ENCODE data around the gene COQ9.
A peak's percentile ranks its signal among the peaks of the same experiment; 100 is the strongest.

COQ9 gene

DNA sequence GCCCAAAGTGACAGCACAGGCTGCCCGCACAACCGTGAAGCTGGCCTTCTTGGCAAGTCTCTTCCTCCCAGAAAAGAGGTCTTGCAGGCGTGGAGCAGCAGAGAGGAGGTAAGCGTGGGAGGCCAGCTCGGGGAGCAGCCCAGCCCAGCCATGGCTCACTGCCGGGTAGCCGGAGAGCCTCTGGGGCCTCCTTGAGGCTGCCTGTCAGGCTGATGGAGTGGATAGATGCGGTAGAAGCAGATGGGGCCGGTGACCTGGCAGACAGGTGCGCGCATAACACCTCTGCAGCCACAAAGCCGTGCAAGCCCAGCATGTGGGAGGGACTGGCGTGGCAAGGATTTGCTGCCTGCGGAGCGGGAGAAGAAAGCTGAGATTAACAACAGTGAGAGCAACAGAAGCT is 56.1 kb downstream of the COQ9 start:
- no peak overlapping the region for H3K4me3 ChIP-seq (replicated peaks in 1 of 2; ENCODE audit: low read depth in 2 of 2, low read length in 2 of 2)
- peak in 1 of 2 donors; percentile 21 for DNase-seq (ENCODE audit: low read depth in 2 of 2)
- TF ChIP-seq, protein P1, sequence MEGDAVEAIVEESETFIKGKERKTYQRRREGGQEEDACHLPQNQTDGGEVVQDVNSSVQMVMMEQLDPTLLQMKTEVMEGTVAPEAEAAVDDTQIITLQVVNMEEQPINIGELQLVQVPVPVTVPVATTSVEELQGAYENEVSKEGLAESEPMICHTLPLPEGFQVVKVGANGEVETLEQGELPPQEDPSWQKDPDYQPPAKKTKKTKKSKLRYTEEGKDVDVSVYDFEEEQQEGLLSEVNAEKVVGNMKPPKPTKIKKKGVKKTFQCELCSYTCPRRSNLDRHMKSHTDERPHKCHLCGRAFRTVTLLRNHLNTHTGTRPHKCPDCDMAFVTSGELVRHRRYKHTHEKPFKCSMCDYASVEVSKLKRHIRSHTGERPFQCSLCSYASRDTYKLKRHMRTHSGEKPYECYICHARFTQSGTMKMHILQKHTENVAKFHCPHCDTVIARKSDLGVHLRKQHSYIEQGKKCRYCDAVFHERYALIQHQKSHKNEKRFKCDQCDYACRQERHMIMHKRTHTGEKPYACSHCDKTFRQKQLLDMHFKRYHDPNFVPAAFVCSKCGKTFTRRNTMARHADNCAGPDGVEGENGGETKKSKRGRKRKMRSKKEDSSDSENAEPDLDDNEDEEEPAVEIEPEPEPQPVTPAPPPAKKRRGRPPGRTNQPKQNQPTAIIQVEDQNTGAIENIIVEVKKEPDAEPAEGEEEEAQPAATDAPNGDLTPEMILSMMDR (IDR thresholded peaks at IDR 0.05; ENCODE audit: low read depth, low read length) = no peak

DNA sequence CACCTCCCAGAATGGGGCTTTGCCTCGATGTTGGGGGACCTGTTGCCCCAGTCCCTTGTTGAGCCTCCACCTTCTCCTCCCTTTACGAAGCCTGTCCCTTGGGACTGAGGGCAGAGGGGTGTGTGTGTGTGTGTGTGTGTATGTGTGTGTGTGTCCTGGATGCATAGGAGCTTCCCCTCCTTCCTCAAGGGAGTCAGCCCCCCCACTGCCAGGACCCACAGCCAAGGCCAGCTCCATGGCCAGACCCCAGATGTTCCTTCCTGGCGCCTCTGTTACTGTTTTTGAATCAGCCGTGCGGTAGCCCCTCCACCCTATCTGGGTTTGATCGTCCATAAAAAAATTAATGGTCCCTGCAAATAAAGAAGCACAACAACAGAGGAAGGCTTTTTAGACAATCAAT is 56.7 kb downstream of the COQ9 start:
- TF ChIP-seq, protein P1 (IDR thresholded peaks at IDR 0.05; ENCODE audit: low read depth, low read length) = no peak
- H3K4me3 ChIP-seq (replicated peaks in 1 of 2; ENCODE audit: low read depth in 2 of 2, low read length in 2 of 2) = no peak overlapping the region
- no peak for DNase-seq (ENCODE audit: low read depth in 2 of 2)

DNA sequence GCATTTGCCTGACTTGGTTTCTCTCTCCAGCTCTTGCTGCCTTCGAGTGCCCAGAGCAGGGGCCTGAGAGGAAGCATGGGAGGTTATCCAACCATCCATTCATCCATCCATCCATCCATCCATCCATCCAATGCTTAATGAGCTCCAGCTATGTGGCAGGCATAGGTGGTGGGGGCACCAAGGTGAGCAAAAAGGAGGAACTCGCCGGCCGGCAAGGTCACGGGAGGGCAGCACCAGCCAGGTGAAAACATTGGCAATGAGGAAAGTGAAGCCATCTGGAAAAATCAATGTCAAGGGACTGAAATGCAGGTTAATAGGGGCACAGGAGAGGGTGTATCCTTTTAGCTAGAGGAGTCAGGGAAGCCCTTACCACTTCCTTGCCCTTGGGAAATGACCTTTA is 57.2 kb downstream of the COQ9 start:
- no peak overlapping the region for H3K4me3 ChIP-seq (replicated peaks in 1 of 2; ENCODE audit: low read depth in 2 of 2, low read length in 2 of 2)
- DNase-seq (ENCODE audit: low read depth in 2 of 2) = no peak
- TF ChIP-seq, protein P1 (IDR thresholded peaks at IDR 0.05; ENCODE audit: low read depth, low read length) = no peak

DNA sequence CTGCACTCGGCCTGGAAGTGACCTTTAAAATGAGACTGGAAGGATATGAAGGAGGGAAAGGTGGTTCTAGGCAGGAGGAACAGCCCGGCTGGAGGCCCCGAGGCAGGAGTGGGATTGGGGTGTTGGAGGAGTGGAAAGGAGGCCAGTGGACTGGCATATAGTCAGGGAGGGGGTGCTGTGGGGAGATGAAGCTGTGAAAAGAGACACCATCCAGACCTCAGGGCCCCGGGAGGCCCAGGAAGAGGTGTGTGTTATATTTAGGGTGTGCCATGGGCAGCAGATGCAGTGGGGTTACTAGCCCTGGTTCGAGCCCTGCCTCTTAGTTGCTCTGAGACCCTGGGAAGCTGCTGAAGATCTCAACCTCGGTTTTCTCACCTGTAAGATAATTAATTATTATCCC is 57.9 kb downstream of the COQ9 start:
- DNase-seq (ENCODE audit: low read depth in 2 of 2) = no peak
- TF ChIP-seq, protein P1 (IDR thresholded peaks at IDR 0.05; ENCODE audit: low read depth, low read length) = no peak

DNA sequence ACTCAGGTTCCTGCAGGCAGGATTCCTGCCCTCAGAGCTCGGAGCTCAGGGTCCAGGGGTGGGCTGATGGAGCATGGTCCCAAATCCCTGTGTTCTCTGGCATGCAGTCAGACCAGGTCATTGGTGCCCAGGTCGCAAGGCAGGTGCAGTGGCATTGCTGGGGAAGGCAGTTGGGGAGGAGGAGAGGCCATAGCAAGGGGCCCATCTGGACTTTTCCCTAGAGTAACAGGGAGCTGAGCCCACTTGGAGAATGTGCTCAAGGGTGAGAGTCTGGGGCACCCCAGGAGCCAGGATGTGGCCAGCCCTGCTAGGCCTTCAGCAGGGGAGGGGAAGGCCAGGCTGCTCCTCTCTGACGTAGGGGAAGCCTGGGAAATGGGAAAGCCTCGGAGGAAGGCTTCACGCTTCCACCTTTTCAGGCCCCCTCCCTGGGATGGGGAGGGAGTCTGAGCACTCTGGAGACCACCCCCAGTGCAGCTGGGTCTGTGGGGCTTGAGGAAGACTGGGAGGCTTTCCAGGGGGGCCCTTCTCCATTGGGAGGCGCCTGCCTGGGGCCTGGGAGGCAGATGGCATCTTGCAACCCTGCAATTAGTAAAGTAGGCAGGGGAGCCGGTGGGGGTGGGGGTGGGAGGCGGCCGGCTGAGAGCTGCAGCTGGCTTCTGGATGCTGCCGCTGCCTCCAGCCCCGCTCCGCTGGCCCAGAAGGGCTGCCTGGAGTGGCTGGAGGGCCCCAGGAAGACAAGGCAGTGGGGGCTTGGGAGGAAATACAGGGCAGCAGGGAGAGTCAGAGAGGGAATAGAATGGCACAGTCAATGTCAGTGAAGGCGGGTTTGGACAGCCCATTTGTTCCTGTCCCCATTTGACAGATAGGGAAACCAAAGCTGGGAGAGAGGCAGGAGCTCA is 60.1 kb downstream of the COQ9 start:
- no peak overlapping the region for H3K4me3 ChIP-seq (replicated peaks in 1 of 2; ENCODE audit: low read depth in 2 of 2, low read length in 2 of 2)
- TF ChIP-seq, protein P1 (IDR thresholded peaks at IDR 0.05; ENCODE audit: low read depth, low read length) = no peak

More for the DNA sequence above, 57.9 kb downstream of the COQ9 start:
- H3K4me3 ChIP-seq (replicated peaks in 1 of 2; ENCODE audit: low read depth in 2 of 2, low read length in 2 of 2) = no peak overlapping the region

DNA sequence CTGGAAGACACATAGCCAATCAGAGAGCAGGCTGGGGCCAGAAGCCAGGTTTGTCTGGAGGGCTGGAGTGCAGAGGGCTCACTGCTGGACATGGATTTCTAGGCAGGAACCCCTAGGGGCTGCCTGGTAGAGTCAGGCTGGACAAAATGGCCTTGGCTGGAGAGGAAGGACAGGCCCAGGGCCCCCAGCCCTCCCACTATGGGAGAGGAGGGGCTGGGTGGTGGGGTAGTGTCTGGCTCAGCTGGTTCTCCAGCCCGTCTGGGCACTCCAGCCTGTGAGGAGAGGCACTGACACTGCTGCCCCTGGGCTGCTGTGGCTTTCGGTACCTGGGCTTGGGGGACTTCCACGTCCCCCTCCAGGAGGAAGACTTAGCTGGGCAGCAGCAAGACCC is 60.8 kb downstream of the COQ9 start:
- H3K4me3 ChIP-seq (replicated peaks in 1 of 2; ENCODE audit: low read depth in 2 of 2, low read length in 2 of 2) = no peak overlapping the region
- TF ChIP-seq, protein P1 (IDR thresholded peaks at IDR 0.05; ENCODE audit: low read depth, low read length) = no peak
- no peak for DNase-seq (ENCODE audit: low read depth in 2 of 2)

More for the DNA sequence above, 60.1 kb downstream of the COQ9 start:
- no peak for DNase-seq (ENCODE audit: low read depth in 2 of 2)

Data from cardiac fibroblast (primary cell).